NCI-H1694 (cell line): ENCODE results near the gene PRR18.
"Not testable (repeated sequence)": the region's sequence is repeated elsewhere in the genome, so short reads cannot be mapped to it uniquely, and the experiment has no call there.

ENCODE experiments used
- DNase-seq: peaks from one replicate; lab custom pipeline; 2025; lab: John Stamatoyannopoulos, UW

Gene PRR18

GRCh38 chr6:166308033-166308768 is at the start of gene PRR18:
Gene PRR18, minus strand, starts transcription at chr6:166308392. Its CDS starts 250 bp downstream, at chr6:166308142.
- no peak for DNase-seq

DNA sequence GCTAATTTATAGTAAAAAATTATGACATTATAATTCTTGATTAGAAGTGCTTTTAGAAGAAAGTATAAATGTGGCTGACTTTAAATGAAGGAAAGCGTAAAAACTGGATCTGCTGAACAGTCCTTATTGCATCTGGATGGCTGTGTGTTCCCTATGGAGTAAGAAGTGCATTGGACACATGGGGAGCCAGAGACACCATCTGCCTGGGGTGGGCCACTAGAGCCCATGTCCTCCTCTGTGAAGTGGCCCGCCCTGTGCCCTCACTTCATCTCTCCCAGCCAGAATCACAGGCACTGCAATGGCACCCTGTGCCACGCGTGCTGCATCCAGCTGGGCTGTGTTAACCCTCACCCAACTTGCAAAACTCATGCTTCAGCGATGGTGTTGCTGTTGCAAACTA is 47.4 kb upstream of the PRR18 start:
- DNase-seq: no peak

- DNase-seq: no peak
Observed at GRCh38 chr6:166354965-166355364, 46.8 kb upstream of the PRR18 start.

GRCh38 chr6:166354143-166354542 is 46.0 kb upstream of the PRR18 start:
- no peak for DNase-seq

- DNase-seq: no peak
Observed at GRCh38 chr6:166353507-166353906, 45.3 kb upstream of the PRR18 start.

- no peak for DNase-seq
Observed at GRCh38 chr6:166352923-166353322, 44.7 kb upstream of the PRR18 start.

DNA sequence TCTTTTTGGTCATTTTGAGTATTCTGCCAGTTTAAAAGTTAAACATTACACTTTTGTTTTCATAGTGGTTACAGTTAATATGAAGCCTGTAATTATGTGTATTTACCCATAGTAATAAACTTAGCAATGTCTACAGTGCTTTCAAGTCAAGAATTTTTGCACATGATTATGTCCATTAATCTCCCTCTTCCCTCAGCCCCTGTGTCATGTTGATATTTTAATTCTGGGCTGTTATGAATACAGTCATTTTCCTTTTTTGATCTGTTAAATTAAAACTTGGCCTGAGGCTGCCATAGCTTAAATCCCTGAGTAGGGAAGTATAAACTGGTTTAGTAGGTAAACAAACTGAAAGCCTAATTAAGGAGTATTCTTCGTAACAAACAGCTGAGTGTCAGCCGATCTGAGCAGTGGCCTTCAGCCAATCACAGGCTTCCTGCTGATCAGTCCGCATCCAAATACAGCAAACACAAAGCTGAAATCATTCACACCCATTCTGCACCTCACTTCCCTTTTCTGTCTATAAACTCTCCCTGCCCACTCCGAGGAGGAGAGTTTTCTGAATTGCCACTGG is 43.6 kb upstream of the PRR18 start:
- DNase-seq: no peak

GRCh38 chr6:166348305-166348949 is 40.2 kb upstream of the PRR18 start:
- DNase-seq: no peak

- DNase-seq: no peak
Observed at GRCh38 chr6:166346965-166347364, 38.8 kb upstream of the PRR18 start.

GRCh38 chr6:166346449-166346848 is 38.3 kb upstream of the PRR18 start:
- DNase-seq: no peak

- not testable (repeated sequence) for DNase-seq
Observed at GRCh38 chr6:166345672-166346071, 37.5 kb upstream of the PRR18 start.

- not testable (repeated sequence) for DNase-seq
Observed at GRCh38 chr6:166344921-166345320, 36.7 kb upstream of the PRR18 start.

DNA sequence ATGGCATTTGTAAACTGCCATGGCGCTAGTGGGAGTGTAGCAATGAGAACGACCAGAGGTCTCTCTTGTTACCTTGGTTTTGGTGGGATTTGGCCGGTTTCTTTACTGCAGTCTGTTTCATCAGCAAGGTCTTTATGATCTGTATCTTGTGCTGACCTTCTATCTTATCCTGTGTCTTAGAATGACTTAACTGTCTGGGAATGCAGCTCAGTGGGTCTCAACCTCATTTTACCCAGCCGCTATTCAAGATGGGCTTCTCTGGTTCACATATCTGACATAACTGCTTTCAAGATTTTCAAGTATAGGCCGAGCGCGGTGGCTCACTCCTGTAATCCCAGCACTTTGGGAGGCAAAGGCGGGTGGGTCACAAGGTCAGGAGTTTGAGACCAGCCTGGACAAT is 36.0 kb upstream of the PRR18 start:
- DNase-seq: no peak

- DNase-seq: no peak
Observed at GRCh38 chr6:166343150-166343487, 34.9 kb upstream of the PRR18 start.

DNA sequence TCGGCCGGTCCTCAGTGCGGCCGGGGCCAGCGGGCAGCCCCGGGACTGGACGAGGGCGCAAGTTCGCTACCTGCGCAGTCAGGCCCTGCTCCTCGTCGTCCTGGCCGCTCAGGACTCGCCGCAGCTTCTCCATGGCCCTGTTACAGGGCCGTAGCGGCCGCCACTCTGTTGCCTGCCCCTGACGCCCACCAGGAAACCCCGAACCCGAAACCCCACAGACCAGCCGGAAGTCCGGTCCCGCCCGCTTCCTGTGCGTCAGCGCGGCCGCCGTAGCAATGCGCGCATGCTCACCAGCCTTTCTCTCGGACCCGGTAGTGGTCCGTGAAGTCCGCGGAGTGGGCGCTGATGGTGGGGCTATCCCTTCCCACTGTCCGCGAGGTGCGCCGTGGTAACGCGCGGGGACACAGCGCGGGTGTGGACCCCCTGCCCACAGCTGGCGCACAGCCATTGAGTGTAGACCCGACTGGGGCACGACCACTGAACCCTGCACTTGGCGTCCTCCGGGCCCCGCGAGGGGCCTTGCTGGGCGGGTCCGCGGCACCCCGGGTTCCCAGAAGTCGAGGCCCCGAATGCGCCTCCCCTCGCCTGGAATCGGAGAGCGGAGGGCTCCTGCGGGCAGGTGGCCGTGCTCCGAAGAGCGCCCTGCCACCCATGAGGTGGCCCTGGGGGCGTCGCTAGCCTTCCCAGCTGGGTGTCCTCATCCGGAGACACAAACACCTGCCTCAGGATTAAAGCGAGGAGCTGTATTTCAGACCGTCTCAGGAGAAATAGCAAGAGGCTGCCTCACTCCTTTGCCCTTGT is 34.4 kb upstream of the PRR18 start, which contains the start of gene SFT2D1:
TSS of gene SFT2D1 (minus strand) at position 197 of the 801 bp plus-strand sequence. CDS start at position 133, 64 bp downstream.
- peak; percentile 18 for DNase-seq

GRCh38 chr6:166341977-166342348 is 33.8 kb upstream of the PRR18 start:
- DNase-seq: no peak

GRCh38 chr6:166341464-166341863 is 33.3 kb upstream of the PRR18 start:
- DNase-seq: no peak

GRCh38 chr6:166338854-166339253 is 30.7 kb upstream of the PRR18 start:
- DNase-seq: no peak

GRCh38 chr6:166336847-166337246 is 28.7 kb upstream of the PRR18 start:
- DNase-seq: no peak

DNA sequence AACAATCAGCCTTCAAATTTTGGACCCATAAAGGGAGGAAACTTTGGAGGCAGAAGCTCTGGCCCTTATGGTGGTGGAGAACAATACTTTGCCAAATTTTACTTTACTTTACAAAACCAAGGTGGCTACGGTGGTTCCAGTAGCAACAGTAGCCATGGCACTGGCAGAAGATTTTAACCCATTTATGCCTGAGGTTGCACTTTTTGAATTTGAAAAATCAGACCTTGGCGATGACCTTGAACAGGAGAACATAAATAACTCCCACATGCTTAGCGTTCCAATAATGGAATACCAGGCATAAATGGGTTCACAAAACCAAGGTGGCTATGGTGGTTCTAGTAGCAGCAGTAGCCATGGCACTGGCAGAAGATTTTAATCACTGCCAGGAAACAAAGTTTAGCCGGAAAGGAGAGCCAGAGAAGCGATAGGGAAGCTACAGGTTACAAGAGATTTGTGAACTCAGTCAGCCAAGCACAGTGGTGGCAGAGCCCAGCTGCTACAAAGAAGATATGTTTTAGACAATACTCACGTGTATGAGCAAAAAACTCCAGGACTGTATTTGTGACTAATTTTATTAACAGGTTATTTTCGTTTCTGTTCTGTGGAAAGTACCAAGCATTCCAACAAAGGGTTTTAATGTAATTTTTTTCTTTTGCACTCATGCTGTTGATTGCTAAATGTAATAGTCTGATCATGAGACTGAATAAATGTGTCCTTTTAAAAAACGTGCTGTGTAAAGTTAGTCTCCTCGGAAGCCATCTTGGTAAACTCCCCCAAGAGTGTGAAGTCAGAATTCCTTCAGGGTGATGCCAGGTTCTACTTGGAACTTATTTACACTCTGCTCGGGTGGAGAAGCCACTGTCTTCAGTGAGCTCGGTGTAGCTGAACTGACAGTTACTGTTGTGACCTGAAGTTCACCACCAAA is 27.4 kb upstream of the PRR18 start:
- DNase-seq: no peak

GRCh38 chr6:166334878-166335277 is 26.7 kb upstream of the PRR18 start:
- DNase-seq: no peak
